Measurements from ENCODE around the gene PPP2R1B.

- TF ChIP-seq CTCF (IDR thresholded peaks at IDR 0.05) = no peak
- no peak for TF ChIP-seq POLR2A (IDR thresholded peaks at IDR 0.05)
Measured at GRCh38 chr11:111814106-111814505, 47.9 kb upstream of the PPP2R1B start.
